Measurements from ENCODE around the gene NUP98. TPM values are rescaled to one million over a fixed set of nuclear protein-coding genes. Genes with fewer than 3 reads are reported as not detected.

NUP98 gene
- total and polyA plus RNA-seq, 2 donors (not counting 3 experiments of a cell fraction or from before 2014, with no cell fraction given): 92.7 to 169 TPM

DNA sequence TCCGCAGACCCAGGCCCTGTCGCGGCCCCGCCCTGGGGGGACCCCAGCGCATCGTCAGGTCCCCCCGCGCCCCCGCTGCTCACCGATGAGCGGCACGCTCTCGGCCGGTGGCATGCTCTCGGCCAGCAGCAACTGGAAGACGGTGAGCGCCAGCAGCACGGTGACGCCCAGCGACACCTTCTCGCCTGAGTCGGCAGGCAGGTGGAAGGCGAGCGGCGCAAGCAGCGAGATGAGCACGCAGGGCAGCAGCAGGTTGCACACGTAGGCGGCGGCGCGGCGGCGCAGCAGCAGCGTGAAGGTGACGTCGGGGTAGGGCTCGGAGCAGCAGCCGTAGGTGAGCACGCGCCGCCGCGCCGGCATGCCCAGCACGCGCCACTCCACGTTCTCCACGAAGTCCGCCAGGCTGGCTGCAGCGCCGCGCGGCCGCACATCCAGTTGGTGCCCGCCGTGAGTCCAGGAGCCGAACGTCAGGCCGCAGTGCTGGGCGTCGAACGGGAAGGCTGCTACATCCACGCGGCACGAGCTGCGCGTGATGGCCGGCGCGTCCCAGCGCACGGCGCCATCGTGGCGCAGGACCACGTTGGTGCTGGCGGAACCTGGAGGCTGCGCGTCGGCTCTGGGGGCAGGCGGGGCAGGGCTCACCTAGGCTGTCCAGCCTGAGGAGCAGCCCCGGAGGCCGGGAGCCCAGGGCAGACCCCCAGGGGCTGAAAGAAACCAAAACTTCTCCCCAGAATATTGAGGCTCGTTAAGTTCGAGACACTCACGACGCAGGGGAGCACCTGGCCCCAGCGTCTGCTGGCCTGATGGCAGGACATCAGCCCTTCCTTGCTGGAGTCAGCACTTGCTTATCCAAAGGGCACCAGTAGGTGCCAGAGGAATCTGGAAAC, 130.0 kb downstream of the NUP98 start:
- H3K79me2 ChIP-seq (ENCODE audit: control insufficient read depth, insufficient read depth, low read length): no peaks in the 10 kb centered on the region
- ChIA-PET CTCF (no interaction called here), POLR2A (no interaction called here)
- BruUV-seq (replicated peaks): no TSS peak
- dilution Hi-C loops (cut with MboI; ENCODE audit: extremely low pct_ligation_motif_present, low sequenced_read_pairs): no loop called here
- no peaks in the 10 kb centered on the region for H3K9me3 ChIP-seq (replicated peaks; ENCODE audit: control insufficient read depth, insufficient read depth, low read length)
- FAIRE-seq (no peak), DNase-seq (ENCODE audit: low read depth, low spot score) (no peak)
- no peak overlapping the region for H3K27ac ChIP-seq (ENCODE audit: insufficient read depth, low read depth, low read length)
- no peak overlapping the region for H3K4me3 ChIP-seq (replicated peaks in 1 of 3; ENCODE audit: insufficient read depth in 1 of 3, low read depth in 1 of 3, low read length in 3 of 3)
- no peaks in the 10 kb centered on the region for H3K9me1 ChIP-seq (replicated peaks; ENCODE audit: control insufficient read depth, extremely low read depth, insufficient read depth, low read length)
- intact Hi-C loops (cut with micrococcal nuclease): no loop called here
- H3K4me2 ChIP-seq (ENCODE audit: insufficient read depth, low read length): no peak overlapping the region
- no peak overlapping the region for H3K9ac ChIP-seq (replicated peaks; ENCODE audit: extremely low read depth, insufficient read depth, low read length)
- H3K4me1 ChIP-seq (ENCODE audit: control insufficient read depth, extremely low read depth, insufficient read depth, low read length): no peaks in the 10 kb centered on the region
- peaks cover 0 to 20% of the 10 kb centered on the region in 2 experiments for H3K36me3 ChIP-seq (ENCODE audit: control insufficient read depth in 2 of 2, extremely low read depth in 1 of 2, insufficient read depth in 2 of 2, low read length in 2 of 2)
- H4K20me1 ChIP-seq (replicated peaks; ENCODE audit: control insufficient read depth, extremely low read depth, insufficient read depth, low read length): no peaks in the 10 kb centered on the region
- TF ChIP-seq POLR2AphosphoS5 (IDR thresholded peaks at IDR 0.05; ENCODE audit: insufficient read depth, low read depth, low read length) (no peak), POLR2A (IDR thresholded peaks at IDR 0.05; ENCODE audit: low read depth, low read length) (no peak), GATA2 (IDR thresholded peaks at IDR 0.05; ENCODE audit: insufficient read depth, insufficient read length, low read depth, low read length) (no peak), EZH2 (IDR thresholded peaks at IDR 0.05; ENCODE audit: borderline replicate concordance, low read depth, low read length, severe bottlenecking) (no peak), MYC (IDR thresholded peaks at IDR 0.05; ENCODE audit: low read depth, low read length) (no peak), FOS (IDR thresholded peaks at IDR 0.05; ENCODE audit: borderline replicate concordance, insufficient read depth, low read length) (no peak), JUN (IDR thresholded peaks at IDR 0.05; ENCODE audit: borderline replicate concordance, insufficient read depth, insufficient read length, low read depth) (no peak)
- TF ChIP-seq, protein P1, sequence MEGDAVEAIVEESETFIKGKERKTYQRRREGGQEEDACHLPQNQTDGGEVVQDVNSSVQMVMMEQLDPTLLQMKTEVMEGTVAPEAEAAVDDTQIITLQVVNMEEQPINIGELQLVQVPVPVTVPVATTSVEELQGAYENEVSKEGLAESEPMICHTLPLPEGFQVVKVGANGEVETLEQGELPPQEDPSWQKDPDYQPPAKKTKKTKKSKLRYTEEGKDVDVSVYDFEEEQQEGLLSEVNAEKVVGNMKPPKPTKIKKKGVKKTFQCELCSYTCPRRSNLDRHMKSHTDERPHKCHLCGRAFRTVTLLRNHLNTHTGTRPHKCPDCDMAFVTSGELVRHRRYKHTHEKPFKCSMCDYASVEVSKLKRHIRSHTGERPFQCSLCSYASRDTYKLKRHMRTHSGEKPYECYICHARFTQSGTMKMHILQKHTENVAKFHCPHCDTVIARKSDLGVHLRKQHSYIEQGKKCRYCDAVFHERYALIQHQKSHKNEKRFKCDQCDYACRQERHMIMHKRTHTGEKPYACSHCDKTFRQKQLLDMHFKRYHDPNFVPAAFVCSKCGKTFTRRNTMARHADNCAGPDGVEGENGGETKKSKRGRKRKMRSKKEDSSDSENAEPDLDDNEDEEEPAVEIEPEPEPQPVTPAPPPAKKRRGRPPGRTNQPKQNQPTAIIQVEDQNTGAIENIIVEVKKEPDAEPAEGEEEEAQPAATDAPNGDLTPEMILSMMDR (IDR thresholded peaks at IDR 0.05; ENCODE audit: extremely low read depth in 1 of 2, insufficient read depth in 1 of 2, low read depth in 1 of 2, low read length in 2 of 2): no peak
- TF ChIP-seq, protein P2, sequence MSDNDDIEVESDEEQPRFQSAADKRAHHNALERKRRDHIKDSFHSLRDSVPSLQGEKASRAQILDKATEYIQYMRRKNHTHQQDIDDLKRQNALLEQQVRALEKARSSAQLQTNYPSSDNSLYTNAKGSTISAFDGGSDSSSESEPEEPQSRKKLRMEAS (IDR thresholded peaks at IDR 0.05; ENCODE audit: insufficient read depth, insufficient read length): no peak
- no peaks in the 10 kb centered on the region for H3K27me3 ChIP-seq (ENCODE audit: control insufficient read depth in 2 of 2, insufficient read depth in 2 of 2, low read length in 2 of 2)
- H2AFZ ChIP-seq (ENCODE audit: low read depth, low read length): no peak overlapping the region

All from endothelial cell of umbilical vein (primary cell).